Spleen (tissue), 11 donors: ENCODE measurements around the gene TMEM30A. TPM values are rescaled to one million over a fixed set of nuclear protein-coding genes. Genes with fewer than 3 reads are reported as not detected.

Experiments
- DNase-seq: peaks from one replicate; pipeline ENCODE4 v3.0.0-alpha.2; 2020
- H3K27ac ChIP-seq, 8 donors: fragments of 200-600 bp; sonication (generic) in 7 of 8; 1 replicate in 4 of 8; 2 replicates in 4 of 8; pipeline versions ENCODE4 v1.5.0 to v1.8.0; 2016 to 2021; ENCODE audit warnings: inconsistent platforms in 4 of 8, mild to moderate bottlenecking in 4 of 8, moderate library complexity in 1 of 8
- H3K27me3 ChIP-seq, 7 donors: fragments of 200-600 bp; sonication (generic) in 6 of 7; replicated peaks in 1 of 7; 1 replicate in 4 of 7; 2 replicates in 3 of 7; pipeline versions ENCODE4 v1.5.0 to v1.8.0; 2016 to 2021; ENCODE audit warnings: inconsistent platforms in 3 of 7, mild to moderate bottlenecking in 1 of 7
- H3K36me3 ChIP-seq, 6 donors: fragments of 200-600 bp; sonication (generic) in 5 of 6; 1 replicate in 4 of 6; 2 replicates in 2 of 6; pipeline versions ENCODE4 v1.5.0 to v1.8.0; 2016 to 2021; ENCODE audit warnings: inconsistent platforms in 2 of 6
- H3K4me1 ChIP-seq, 6 donors: fragments of 200-600 bp; sonication (generic) in 5 of 6; 1 replicate in 3 of 6; 2 replicates in 3 of 6; pipeline versions ENCODE4 v1.5.0 to v1.8.0; 2016 to 2021; ENCODE audit warnings: inconsistent platforms in 3 of 6
- H3K4me3 ChIP-seq, 8 donors: fragments of 200-600 bp; sonication (generic) in 7 of 8; 1 replicate in 4 of 8; 2 replicates in 4 of 8; pipeline versions ENCODE4 v1.5.0 to v1.8.0; 2016 to 2021; ENCODE audit warnings: inconsistent platforms in 4 of 8, mild to moderate bottlenecking in 4 of 8, moderate library complexity in 2 of 8
- H3K9me3 ChIP-seq, 8 donors: fragments of 200-600 bp; sonication (generic) in 7 of 8; 1 replicate in 4 of 8; 2 replicates in 4 of 8; pipeline versions ENCODE4 v1.5.0 to v1.8.0; 2016 to 2021; ENCODE audit warnings: inconsistent platforms in 4 of 8
- CTCF ChIP-seq, 11 experiments: fragments of 200-600 bp in 7 of 11; fragments of 450-650 bp in 4 of 11; sonication (generic) in 4 of 11; IDR thresholded peaks in 8 of 11; conservative IDR thresholded peaks in 3 of 11; 1 replicate in 7 of 11; 2 replicates in 4 of 11; pipeline versions ENCODE4 v1.4.0 to v1.8.0; 2016 to 2021; ENCODE audit warnings: antibody characterized with exemption in 11 of 11, inconsistent platforms in 4 of 11, mild to moderate bottlenecking in 1 of 11
- POLR2A ChIP-seq, 3 donors: fragments of 450-650 bp; IDR thresholded peaks; one replicate each; pipeline ENCODE4 v1.5.1; 2017; ENCODE audit warnings: antibody characterized with exemption in 3 of 3, mild to moderate bottlenecking in 1 of 3
- POLR2AphosphoS5 ChIP-seq, 3 donors: sonication (generic); formaldehyde crosslinking; IDR thresholded peaks; one replicate each; pipeline ENCODE4 v1.5.1; 2017; ENCODE audit warnings: antibody characterized with exemption in 3 of 3
- WGBS, 5 donors: extraction: QIAGEN DNeasy Blood & Tissue Kit in 3 of 5; methylation state at CpG; one replicate each; pipeline versions ENCODE4 v1.1.5 to v1.1.7; 2013 to 2018; 5-methylcytosine and 5-hydroxymethylcytosine counted together
- intact Hi-C: fragments of 100-400 bp; cut with DNase I; formaldehyde crosslinking; loops from one replicate; pipeline ENCODE4 v1.15.0; 2023; ENCODE audit warnings: low total_unique reads
- polyA plus RNA-seq, 3 donors: library from polyadenylated mRNA; stranded (reverse); fragments of 200-250 nt; gene quantifications; one replicate each; pipeline ENCODE4 v1.2.1, GENCODE V29; 2013
- total RNA-seq, 7 donors: library from RNA; depleted of rRNA in 3 of 7; stranded (reverse); fragments of >200 nt in 3 of 7; fragmentation: NEBNext Ultra II Directional in 4 of 7; extraction: Animal tissue kit (Norgen Biotek cat#: 25700) in 4 of 7; gene quantifications; one replicate each; pipeline versions ENCODE4 v1.1.0 to v1.2.1, GENCODE V29; 2016 to 2021
- donor health status: healthy with polysubstance abuse.
- donor health status: DM: no; HTN: no; CAD: no; lungs with moderate emphysema.
- donor health status: DM: no; HTN: no; CAD: no.
- donor health status: Bipolar disorder and iron deficiency.
- donor health status: healthy.
- donor health status: DM: no; HTN: no; CAD: no.
- donor health status: DM: yes; HTN: yes; CAD: no.

Gene TMEM30A
- total and polyA plus RNA-seq, 10 donors = 19.9 to 111 (median 88.5) TPM

GRCh38 chr6:75288023-75288422 is 3.4 kb upstream of the TMEM30A start:
- intact Hi-C loops = no loop called here
- WGBS, 5 donors = 95 to 100% (median 95%) methylated on average over 1 of the region's 1 CpG
- Histone ChIP-seq H3K9me3 (no peaks in the 10 kb centered on the region), H3K4me3 (no peak overlapping the region), H3K27me3 (no peaks in the 10 kb centered on the region), H3K36me3 (peaks cover 0 to 13% (median 0%) of the 10 kb centered on the region in 6 donors), H3K4me1 (peaks cover 6 to 42% (median 33%) of the 10 kb centered on the region in 6 donors), H3K27ac (no peak overlapping the region)
- TF ChIP-seq POLR2A (IDR thresholded peaks at IDR 0.05) (no peak), CTCF (IDR thresholded peaks at IDR 0.05 in 8 of 11, conservative IDR thresholded peaks at IDR 0.05 in 3 of 11) (no peak), POLR2AphosphoS5 (IDR thresholded peaks at IDR 0.05) (no peak)
- DNase-seq = no peak

- Histone ChIP-seq H3K27me3 (no peaks in the 10 kb centered on the region), H3K36me3 (peaks cover 0 to 13% (median 0%) of the 10 kb centered on the region in 6 donors), H3K9me3 (no peaks in the 10 kb centered on the region), H3K4me1 (peaks cover 7 to 48% (median 39%) of the 10 kb centered on the region in 6 donors), H3K4me3 (peak overlapping the region in 1 of 8 donors; percentile 6), H3K27ac (peak overlapping the region in 2 of 8 donors; percentile 10 to 14)
- no peak for DNase-seq
- intact Hi-C loops = no loop called here
- WGBS, 5 donors = 49 to 76% (median 61%) methylated on average over 1 of the region's 1 CpG
- TF ChIP-seq POLR2AphosphoS5 (IDR thresholded peaks at IDR 0.05) = no peak
- TF ChIP-seq CTCF (IDR thresholded peaks at IDR 0.05 in 8 of 11, conservative IDR thresholded peaks at IDR 0.05 in 3 of 11) = no peak
Observed at GRCh38 chr6:75287424-75287823, 2.8 kb upstream of the TMEM30A start.

- intact Hi-C loops = no loop called here
- peak overlapping the region in 1 of 8 donors; percentile 6 for H3K4me3 ChIP-seq
- H3K9me3 ChIP-seq = no peaks in the 10 kb centered on the region
- H3K36me3 ChIP-seq = peaks cover 0 to 13% (median 0%) of the 10 kb centered on the region in 6 donors
- WGBS, 5 donors = 90 to 97% (median 95%) methylated on average over 2 of the region's 2 CpGs
- TF ChIP-seq POLR2AphosphoS5 (IDR thresholded peaks at IDR 0.05) (no peak), CTCF (IDR thresholded peaks at IDR 0.05 in 8 of 11, conservative IDR thresholded peaks at IDR 0.05 in 3 of 11) (no peak), POLR2A (IDR thresholded peaks at IDR 0.05) (no peak)
- H3K27ac ChIP-seq = peak overlapping the region in 2 of 8 donors; percentile 10 to 14
- peaks cover 10 to 53% (median 44%) of the 10 kb centered on the region in 6 donors for H3K4me1 ChIP-seq
- DNase-seq = no peak
- H3K27me3 ChIP-seq = no peaks in the 10 kb centered on the region
Observed at GRCh38 chr6:75286955-75287354, 2.4 kb upstream of the TMEM30A start.

GRCh38 chr6:75285283-75285639 is 669 bp upstream of the TMEM30A start:
- no peak for DNase-seq
- TF ChIP-seq POLR2A (IDR thresholded peaks at IDR 0.05) (no peak), CTCF (IDR thresholded peaks at IDR 0.05 in 8 of 11, conservative IDR thresholded peaks at IDR 0.05 in 3 of 11) (no peak), POLR2AphosphoS5 (IDR thresholded peaks at IDR 0.05) (no peak)
- H3K36me3 ChIP-seq = peaks cover 0 to 2% (median 0%) of the 10 kb centered on the region in 6 donors
- 0 to 3% (median 2%) methylated on average over 6 of the region's 6 CpGs for WGBS, 5 donors
- H3K4me3 ChIP-seq = peak overlapping the region; percentile 76 to 93 (median 86)
- peak overlapping the region; percentile 83 to 96 (median 94) for H3K27ac ChIP-seq
- H3K9me3 ChIP-seq = no peaks in the 10 kb centered on the region
- intact Hi-C loops = no loop called here
- H3K27me3 ChIP-seq = no peaks in the 10 kb centered on the region
- H3K4me1 ChIP-seq = peaks cover 18 to 70% (median 61%) of the 10 kb centered on the region in 6 donors
